ENCODE data around the gene NRIP2.

NRIP2 gene

DNA sequence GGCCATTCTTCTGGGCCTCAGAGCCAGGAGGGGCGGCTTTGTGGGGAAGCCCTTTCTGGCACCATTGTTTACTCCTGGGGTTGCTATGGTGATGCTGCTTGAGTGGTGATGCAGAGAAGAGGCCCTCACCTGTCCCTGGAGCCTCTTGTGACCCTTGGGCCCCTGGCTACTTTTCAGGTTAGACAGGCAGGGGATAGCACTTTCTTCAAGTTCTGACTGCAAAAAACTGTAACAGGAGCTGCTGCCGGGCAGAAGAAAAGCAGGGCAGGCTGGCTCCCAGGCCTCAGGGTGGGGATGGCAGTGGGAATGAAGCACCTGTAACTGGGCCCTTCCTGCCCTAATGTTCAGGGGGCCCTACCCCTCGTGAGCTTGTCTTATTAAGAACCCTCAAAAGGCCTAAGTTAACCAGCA lies 22.2 kb upstream of the NRIP2 start, which contains the start of gene TEX52:
TEX52 (minus strand) TSS at position 19 of the 411 bp plus-strand sequence; CDS start at position 6, 13 bp downstream.
- Histone ChIP-seq H3F3A (ENCODE audit: insufficient read depth, low read length) (no peaks in the 10 kb centered on the region), H3K4me2 (ENCODE audit: low read length) (no peak within 1 kb of the TSS), H3K27ac (ENCODE audit: low read depth, low read length, poor library complexity, severe bottlenecking) (no peak within 1 kb of the TSS), H3K79me2 (ENCODE audit: insufficient read depth, low read length) (no peaks in the 10 kb centered on the region), H3K9me3 (ENCODE audit: low read length) (no peaks in the 10 kb centered on the region), H4K20me1 (ENCODE audit: insufficient read depth, low read length) (no peaks in the 10 kb centered on the region), H3K4me3 (ENCODE audit: low read depth, low read length, poor library complexity, severe bottlenecking) (no peak within 1 kb of the TSS), H3K36me3 (ENCODE audit: insufficient read depth, low read length) (peaks cover 36% of the 10 kb centered on the region), H3K27me3 (ENCODE audit: insufficient read depth, low read length) (no peaks in the 10 kb centered on the region), H3K4me1 (ENCODE audit: insufficient read depth, low read length, severe bottlenecking) (no peaks in the 10 kb centered on the region), H2AFZ (ENCODE audit: low read length) (no peak within 1 kb of the TSS), H3K9me2 (ENCODE audit: low read depth, low read length) (no peaks in the 10 kb centered on the region), H3K9ac (ENCODE audit: low read length) (no peak within 1 kb of the TSS)
- TF ChIP-seq, protein P1, sequence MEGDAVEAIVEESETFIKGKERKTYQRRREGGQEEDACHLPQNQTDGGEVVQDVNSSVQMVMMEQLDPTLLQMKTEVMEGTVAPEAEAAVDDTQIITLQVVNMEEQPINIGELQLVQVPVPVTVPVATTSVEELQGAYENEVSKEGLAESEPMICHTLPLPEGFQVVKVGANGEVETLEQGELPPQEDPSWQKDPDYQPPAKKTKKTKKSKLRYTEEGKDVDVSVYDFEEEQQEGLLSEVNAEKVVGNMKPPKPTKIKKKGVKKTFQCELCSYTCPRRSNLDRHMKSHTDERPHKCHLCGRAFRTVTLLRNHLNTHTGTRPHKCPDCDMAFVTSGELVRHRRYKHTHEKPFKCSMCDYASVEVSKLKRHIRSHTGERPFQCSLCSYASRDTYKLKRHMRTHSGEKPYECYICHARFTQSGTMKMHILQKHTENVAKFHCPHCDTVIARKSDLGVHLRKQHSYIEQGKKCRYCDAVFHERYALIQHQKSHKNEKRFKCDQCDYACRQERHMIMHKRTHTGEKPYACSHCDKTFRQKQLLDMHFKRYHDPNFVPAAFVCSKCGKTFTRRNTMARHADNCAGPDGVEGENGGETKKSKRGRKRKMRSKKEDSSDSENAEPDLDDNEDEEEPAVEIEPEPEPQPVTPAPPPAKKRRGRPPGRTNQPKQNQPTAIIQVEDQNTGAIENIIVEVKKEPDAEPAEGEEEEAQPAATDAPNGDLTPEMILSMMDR (IDR thresholded peaks at IDR 0.05; ENCODE audit: low read length), result no peak
- TF ChIP-seq EZH2 (IDR thresholded peaks at IDR 0.05; ENCODE audit: borderline replicate concordance, low read length), result no peak

DNA sequence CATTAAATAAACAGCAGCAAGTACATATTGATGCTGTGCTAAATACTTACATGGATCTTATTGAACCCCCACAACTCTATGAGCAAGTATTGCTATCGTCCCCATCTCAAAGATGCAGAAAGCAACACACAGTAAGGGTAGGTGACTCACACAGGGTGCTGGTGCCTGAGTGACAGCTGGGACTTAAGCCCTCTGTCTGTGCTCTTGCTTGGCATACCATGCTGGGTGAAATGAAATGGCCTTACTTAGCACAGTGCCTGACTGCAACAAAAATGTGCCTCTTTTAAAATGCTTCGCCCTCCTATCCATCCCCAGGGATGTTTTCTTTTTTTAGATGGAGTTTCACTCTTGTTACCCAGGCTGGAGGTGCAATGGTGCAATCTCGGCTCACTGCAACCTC lies 21.2 kb upstream of the NRIP2 start:
- Histone ChIP-seq H3K27ac (ENCODE audit: low read depth, low read length, poor library complexity, severe bottlenecking) (no peak overlapping the region), H3K36me3 (ENCODE audit: insufficient read depth, low read length) (peaks cover 28% of the 10 kb centered on the region), H4K20me1 (ENCODE audit: insufficient read depth, low read length) (no peaks in the 10 kb centered on the region), H3K4me1 (ENCODE audit: insufficient read depth, low read length, severe bottlenecking) (no peaks in the 10 kb centered on the region), H3K9me2 (ENCODE audit: low read depth, low read length) (no peaks in the 10 kb centered on the region), H3K9ac (ENCODE audit: low read length) (no peak overlapping the region), H2AFZ (ENCODE audit: low read length) (no peak overlapping the region), H3K4me2 (ENCODE audit: low read length) (no peak overlapping the region), H3F3A (ENCODE audit: insufficient read depth, low read length) (no peaks in the 10 kb centered on the region), H3K27me3 (ENCODE audit: insufficient read depth, low read length) (no peaks in the 10 kb centered on the region), H3K9me3 (ENCODE audit: low read length) (no peaks in the 10 kb centered on the region), H3K79me2 (ENCODE audit: insufficient read depth, low read length) (no peaks in the 10 kb centered on the region), H3K4me3 (ENCODE audit: low read depth, low read length, poor library complexity, severe bottlenecking) (no peak overlapping the region)
- TF ChIP-seq, protein P1 (IDR thresholded peaks at IDR 0.05; ENCODE audit: low read length), result no peak
- no peak for TF ChIP-seq EZH2 (IDR thresholded peaks at IDR 0.05; ENCODE audit: borderline replicate concordance, low read length)

DNA sequence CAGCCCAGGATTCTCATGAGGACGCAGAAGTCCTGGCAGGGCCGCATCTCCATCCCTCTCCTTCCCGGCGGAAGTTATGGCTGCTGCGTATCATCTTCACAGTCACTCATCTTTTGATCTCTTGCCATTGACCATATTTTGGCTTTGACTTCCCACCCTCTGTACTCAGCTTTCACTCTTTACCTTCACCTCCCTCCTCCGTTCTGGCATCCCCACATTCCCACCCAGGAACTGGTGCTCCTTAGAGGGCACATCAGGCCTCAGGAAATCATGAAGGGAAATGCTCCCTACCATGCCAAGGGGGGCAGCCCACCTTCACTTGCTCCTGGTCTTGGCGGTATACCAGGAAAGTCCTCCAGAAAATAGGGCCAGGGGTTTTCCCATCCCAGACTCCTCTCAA lies 20.7 kb upstream of the NRIP2 start:
- no peak overlapping the region for H3K9ac ChIP-seq (ENCODE audit: low read length)
- H3F3A ChIP-seq (ENCODE audit: insufficient read depth, low read length), result no peaks in the 10 kb centered on the region
- H3K4me3 ChIP-seq (ENCODE audit: low read depth, low read length, poor library complexity, severe bottlenecking), result no peak overlapping the region
- no peaks in the 10 kb centered on the region for H3K9me2 ChIP-seq (ENCODE audit: low read depth, low read length)
- H3K4me1 ChIP-seq (ENCODE audit: insufficient read depth, low read length, severe bottlenecking), result no peaks in the 10 kb centered on the region
- no peaks in the 10 kb centered on the region for H4K20me1 ChIP-seq (ENCODE audit: insufficient read depth, low read length)
- TF ChIP-seq, protein P1 (IDR thresholded peaks at IDR 0.05; ENCODE audit: low read length), result no peak
- TF ChIP-seq EZH2 (IDR thresholded peaks at IDR 0.05; ENCODE audit: borderline replicate concordance, low read length), result no peak
- no peaks in the 10 kb centered on the region for H3K9me3 ChIP-seq (ENCODE audit: low read length)
- no peak overlapping the region for H2AFZ ChIP-seq (ENCODE audit: low read length)
- H3K79me2 ChIP-seq (ENCODE audit: insufficient read depth, low read length), result no peaks in the 10 kb centered on the region
- H3K27me3 ChIP-seq (ENCODE audit: insufficient read depth, low read length), result no peaks in the 10 kb centered on the region
- H3K27ac ChIP-seq (ENCODE audit: low read depth, low read length, poor library complexity, severe bottlenecking), result no peak overlapping the region
- H3K4me2 ChIP-seq (ENCODE audit: low read length), result no peak overlapping the region
- peaks cover 28% of the 10 kb centered on the region for H3K36me3 ChIP-seq (ENCODE audit: insufficient read depth, low read length)

Data from OCI-LY1 (cell line).